ENCODE results near the gene GNG5. TPM values are rescaled to one million over a fixed set of nuclear protein-coding genes. Genes with fewer than 3 reads are reported as not detected.

GNG5 gene
- total and polyA plus RNA-seq, 2 donors (not counting 1 experiment from before 2014, with no cell fraction given) = 35.4 to 41.6 TPM

DNA sequence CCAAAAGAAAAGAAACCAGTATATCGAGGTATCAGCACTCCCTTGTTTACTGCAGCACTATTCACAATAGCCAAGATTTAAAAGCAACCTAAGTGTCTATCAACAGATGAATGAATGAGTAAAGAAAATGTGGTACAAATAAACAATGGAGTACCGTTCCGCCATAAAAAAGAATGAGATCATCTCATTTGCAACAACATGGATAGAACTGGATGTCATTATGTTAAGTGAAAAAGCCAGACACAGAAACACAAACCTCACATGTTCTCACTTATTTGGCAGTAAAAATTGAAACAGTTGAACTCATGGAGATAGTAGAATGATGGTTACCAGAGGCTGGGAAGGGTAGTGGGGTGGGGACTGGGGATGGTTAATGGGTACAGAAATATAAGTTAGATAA is 4.3 kb upstream of the GNG5 start:
- Mint-ChIP-seq H3K4me3 (no peak overlapping the region), H3K27ac (no peak overlapping the region), H3K27me3 (no peaks in the 10 kb centered on the region), H3K4me1 (peaks cover 4% of the 10 kb centered on the region), H3K9me3 (ENCODE audit: insufficient read depth) (no peaks in the 10 kb centered on the region)
- no peak overlapping the region for H3K4me3 ChIP-seq (ENCODE audit: control extremely low read depth in 1 of 5, extremely low read depth in 1 of 5, insufficient read depth in 1 of 5, low read depth in 2 of 5, low read length in 4 of 5)
- no peaks in the 10 kb centered on the region for H4K20me1 ChIP-seq (ENCODE audit: control insufficient read depth, insufficient read depth, low read length, poor library complexity, severe bottlenecking)
- peaks cover 0 to 7% (median 1%) of the 10 kb centered on the region in 3 donors for H3K9me3 ChIP-seq (ENCODE audit: control extremely low read depth in 1 of 3, control insufficient read depth in 2 of 3, insufficient read depth in 1 of 3, low read length in 2 of 3)
- TF ChIP-seq CTCF (IDR thresholded peaks at IDR 0.05) (no peak), EZH2 (IDR thresholded peaks at IDR 0.05; ENCODE audit: borderline replicate concordance, insufficient read depth, low read depth, low read length, poor library complexity, severe bottlenecking) (no peak)
- no peak overlapping the region for H3K4me2 ChIP-seq (replicated peaks; ENCODE audit: low read depth, low read length, poor library complexity, severe bottlenecking)
- H3K79me2 ChIP-seq (ENCODE audit: control insufficient read depth, insufficient read depth, low read length) = peaks cover 2% of the 10 kb centered on the region
- DNase-seq = no peak
- H3K9ac ChIP-seq (ENCODE audit: low read length) = no peak overlapping the region
- ChIA-PET CTCF (no interaction called here), POLR2A (no interaction called here)
- H3K27me3 ChIP-seq (replicated peaks in 1 of 4; ENCODE audit: control extremely low read depth in 1 of 4, control insufficient read depth in 3 of 4, insufficient read depth in 4 of 4, low read length in 3 of 4) = no peaks in the 10 kb centered on the region
- intact Hi-C loops (cut with micrococcal nuclease) = no loop called here
- peaks cover 5 to 6% of the 10 kb centered on the region in 2 donors for H3K4me1 ChIP-seq (ENCODE audit: control insufficient read depth in 2 of 2, insufficient read depth in 2 of 2, low read length in 2 of 2)
- H3K36me3 ChIP-seq (replicated peaks in 1 of 2; ENCODE audit: control extremely low read depth in 1 of 2, control insufficient read depth in 1 of 2, extremely low read depth in 1 of 2, insufficient read depth in 2 of 2, low read length in 1 of 2) = no peaks in the 10 kb centered on the region
- WGBS (ENCODE audit: insufficient coverage) = no CpG with 5 or more reads among the region's 3 CpGs
- no peak overlapping the region for H2AFZ ChIP-seq (ENCODE audit: insufficient read depth, low read depth, low read length, poor library complexity, severe bottlenecking)
- ATAC-seq (ENCODE audit: low read depth) = no peak
- H3K27ac ChIP-seq (ENCODE audit: low read length in 2 of 2) = no peak overlapping the region

GRCh38 chr1:84510165-84510564 is 3.8 kb upstream of the GNG5 start:
- intact Hi-C loops (cut with micrococcal nuclease) = no loop called here
- Mint-ChIP-seq H3K27me3 (no peaks in the 10 kb centered on the region), H3K4me1 (peaks cover 5% of the 10 kb centered on the region), H3K4me3 (no peak overlapping the region), H3K9me3 (ENCODE audit: insufficient read depth) (no peaks in the 10 kb centered on the region), H3K27ac (no peak overlapping the region)
- ChIA-PET CTCF (no interaction called here), POLR2A (no interaction called here)
- Histone ChIP-seq H3K4me3 (ENCODE audit: control extremely low read depth in 1 of 5, extremely low read depth in 1 of 5, insufficient read depth in 1 of 5, low read depth in 2 of 5, low read length in 4 of 5) (no peak overlapping the region), H3K9ac (ENCODE audit: low read length) (no peak overlapping the region), H3K9me3 (ENCODE audit: control extremely low read depth in 1 of 3, control insufficient read depth in 2 of 3, insufficient read depth in 1 of 3, low read length in 2 of 3) (peaks cover 0 to 7% (median 1%) of the 10 kb centered on the region in 3 donors), H3K4me1 (ENCODE audit: control insufficient read depth in 2 of 2, insufficient read depth in 2 of 2, low read length in 2 of 2) (peaks cover 6 to 7% of the 10 kb centered on the region in 2 donors), H3K79me2 (ENCODE audit: control insufficient read depth, insufficient read depth, low read length) (peaks cover 7% of the 10 kb centered on the region), H3K27ac (ENCODE audit: low read length in 2 of 2) (no peak overlapping the region), H4K20me1 (ENCODE audit: control insufficient read depth, insufficient read depth, low read length, poor library complexity, severe bottlenecking) (no peaks in the 10 kb centered on the region), H2AFZ (ENCODE audit: insufficient read depth, low read depth, low read length, poor library complexity, severe bottlenecking) (no peak overlapping the region), H3K4me2 (replicated peaks; ENCODE audit: low read depth, low read length, poor library complexity, severe bottlenecking) (no peak overlapping the region), H3K36me3 (replicated peaks in 1 of 2; ENCODE audit: control extremely low read depth in 1 of 2, control insufficient read depth in 1 of 2, extremely low read depth in 1 of 2, insufficient read depth in 2 of 2, low read length in 1 of 2) (no peaks in the 10 kb centered on the region), H3K27me3 (replicated peaks in 1 of 4; ENCODE audit: control extremely low read depth in 1 of 4, control insufficient read depth in 3 of 4, insufficient read depth in 4 of 4, low read length in 3 of 4) (no peaks in the 10 kb centered on the region)
- ATAC-seq (ENCODE audit: low read depth) (no peak), DNase-seq (no peak)
- TF ChIP-seq EZH2 (IDR thresholded peaks at IDR 0.05; ENCODE audit: borderline replicate concordance, insufficient read depth, low read depth, low read length, poor library complexity, severe bottlenecking) (no peak), CTCF (IDR thresholded peaks at IDR 0.05) (no peak)
- WGBS (ENCODE audit: insufficient coverage) = no CpG with 5 or more reads among the region's 2 CpGs

Measured in B cell (primary cell).